WTC11 (cell line): ENCODE results near the gene OVAAL. TPM values are rescaled to one million over a fixed set of nuclear protein-coding genes. Genes with fewer than 3 reads are reported as not detected.

Source experiments
- ATAC-seq: fragments of 200-7000 bp; cut with Tn5 transposase; 2 replicates; pipeline ENCODE4 v1.10.0; 2021; ENCODE audit warnings: mild to moderate bottlenecking, moderate library complexity
- CTCF ChIA-PET: fragments of 300-600 bp; sonication (Branson Sonifier 250); formaldehyde crosslinking; loops from one replicate; lab custom pipeline; 2021; ENCODE audit warnings: antibody characterized with exemption; lab: Charles Lee
- POLR2A ChIA-PET: fragments of 350-600 bp; sonication (Branson Sonifier 250); formaldehyde crosslinking; loops from one replicate; lab custom pipeline; 2021; ENCODE audit warnings: antibody characterized with exemption; lab: Charles Lee
- DNase-seq: peaks from one replicate; pipeline ENCODE4 v3.0.0; 2021; ENCODE audit warnings: low spot score
- H3K27ac Mint-ChIP-seq: 2 replicates; pipeline ENCODE4 v1.8.0; 2021; ENCODE audit warnings: mixed read lengths
- H3K27me3 Mint-ChIP-seq: 2 replicates; pipeline ENCODE4 v1.8.0; 2021; ENCODE audit warnings: low read depth, mild to moderate bottlenecking, moderate library complexity, mixed read lengths
- H3K36me3 Mint-ChIP-seq: 2 replicates; pipeline ENCODE4 v1.8.0; 2021; ENCODE audit warnings: mixed read lengths
- H3K4me1 Mint-ChIP-seq: 2 replicates; pipeline ENCODE4 v1.8.0; 2022; ENCODE audit warnings: mixed read lengths
- H3K4me3 Mint-ChIP-seq: 2 replicates; pipeline ENCODE4 v1.8.0; 2021; ENCODE audit warnings: mild to moderate bottlenecking, moderate library complexity, mixed read lengths
- H3K9me3 Mint-ChIP-seq: 2 replicates; pipeline ENCODE4 v1.8.0; 2021; ENCODE audit warnings: mixed read lengths
- ATF2 ChIP-seq: sonication (generic); formaldehyde crosslinking; IDR thresholded peaks from 2 replicates; pipeline ENCODE4 v1.8.1; 2022; ENCODE audit warnings: low read depth, missing genetic modification reagents, borderline replicate concordance
- CTCF ChIP-seq: fragments of 200-600 bp; IDR thresholded peaks from 2 replicates; pipeline ENCODE4 v1.8.0; 2022; ENCODE audit warnings: antibody characterized with exemption
- FOXJ3 ChIP-seq: sonication (generic); formaldehyde crosslinking; IDR thresholded peaks from 2 replicates; pipeline ENCODE4 v1.9.0; 2021; ENCODE audit warnings: missing genetic modification reagents, mild to moderate bottlenecking, borderline replicate concordance
- IRF1 ChIP-seq: sonication (generic); formaldehyde crosslinking; IDR thresholded peaks from 2 replicates; pipeline ENCODE4 v1.8.0; 2023; ENCODE audit warnings: missing genetic modification reagents
- NR2C2 ChIP-seq: sonication (generic); formaldehyde crosslinking; IDR thresholded peaks from 2 replicates; pipeline ENCODE4 v1.8.0; 2022; ENCODE audit warnings: mild to moderate bottlenecking, missing genetic modification reagents
- PREB ChIP-seq: sonication (generic); formaldehyde crosslinking; IDR thresholded peaks from 2 replicates; pipeline ENCODE4 v1.8.1; 2022; ENCODE audit warnings: mild to moderate bottlenecking, missing genetic modification reagents, moderate library complexity, borderline replicate concordance
- PRRX2 ChIP-seq: fragments of 250-450 bp; sonication (Bioruptor Pico); IDR thresholded peaks from 2 replicates; pipeline ENCODE4 v1.8.0; 2021; ENCODE audit warnings: mild to moderate bottlenecking
- STAT6 ChIP-seq: sonication (generic); formaldehyde crosslinking; conservative IDR thresholded peaks from 2 replicates; pipeline ENCODE4 v1.8.1; 2023; ENCODE audit warnings: mild to moderate bottlenecking, low read depth, missing genetic modification reagents, moderate library complexity
- TEAD4 ChIP-seq: sonication (generic); formaldehyde crosslinking; IDR thresholded peaks from 2 replicates; pipeline ENCODE4 v1.8.0; 2022; ENCODE audit warnings: mild to moderate bottlenecking, missing genetic modification reagents
- ZBTB43 ChIP-seq: sonication (generic); formaldehyde crosslinking; IDR thresholded peaks from 2 replicates; pipeline ENCODE4 v1.8.1; 2023; ENCODE audit warnings: mild to moderate bottlenecking, missing genetic modification reagents
- ZNF396 ChIP-seq: fragments of 250-450 bp; sonication (Bioruptor Pico); IDR thresholded peaks from 2 replicates; pipeline ENCODE4 v1.8.0; 2021; ENCODE audit warnings: mild to moderate bottlenecking, moderate library complexity, borderline replicate concordance
- total RNA-seq: library from RNA; stranded (reverse); gene quantifications from 3 replicates; pipeline ENCODE4 v1.2.3, GENCODE V29; 2021

The OVAAL gene
- total RNA-seq, 1 experiment from 2014 or later = not detected

- TF ChIP-seq IRF1 (no peak), STAT6 (CRISPR knock-in tag) (no peak), NR2C2 (CRISPR knock-in tag) (no peak), FOXJ3 (CRISPR knock-in tag) (no peak)
- TF ChIP-seq, all 79 proteins: peak for 0
These were observed 45.2 kb upstream of the OVAAL start (continued) for GRCh38 chr1:180513531-180513930.

- ATAC-seq (peak; percentile 23), DNase-seq (no peak)
- no peak for TF ChIP-seq PREB (CRISPR knock-in tag)
- TF ChIP-seq ATF2 (CRISPR knock-in tag) = no peak
- no peak for TF ChIP-seq TEAD4 (CRISPR knock-in tag)
- TF ChIP-seq ZNF396 = no peak
- TF ChIP-seq PRRX2 (CRISPR knock-in tag) = no peak
- TF ChIP-seq ZBTB43 (CRISPR knock-in tag) = no peak
- ChIA-PET CTCF (interaction anchor here (0.5 to 3.3 kb wide), 27 partner anchors 9 to 929 kb away, joined by 3 to 31 read pairs (median 4); partner anchors contain the start of genes ACBD6, KIAA1614 and XPR1), POLR2A (interaction anchor here (0.5 to 1.3 kb wide), 4 partner anchors 13 to 613 kb away, joined by 3 to 6 read pairs (median 4); partner anchors contain the start of gene ACBD6)
- Mint-ChIP-seq H3K4me3 (no peak overlapping the region), H3K27me3 (peaks cover 2% of the 10 kb centered on the region; the same call in 1 of the 2 replicates), H3K27ac (no peak overlapping the region), H3K36me3 (peaks cover 4% of the 10 kb centered on the region), H3K4me1 (peaks cover 32% of the 10 kb centered on the region), H3K9me3 (peaks cover 17% of the 10 kb centered on the region)
These were observed 43.4 kb upstream of the OVAAL start for GRCh38 chr1:180515364-180515763.

GRCh38 chr1:180515857-180516388 is 42.8 kb upstream of the OVAAL start:
- no peak overlapping the region for H3K4me3 Mint-ChIP-seq
- POLR2A ChIA-PET = interaction anchor here (0.5 to 1.3 kb wide), 3 partner anchors 14 to 297 kb away, joined by 3 to 5 read pairs (median 4); partner anchors contain the start of gene ACBD6
- peak; percentile 66 for DNase-seq
- peaks cover 4% of the 10 kb centered on the region for H3K36me3 Mint-ChIP-seq
- TF ChIP-seq CTCF = peak; percentile 53; the same call in 1 of the 2 replicates
- TF ChIP-seq TEAD4 (CRISPR knock-in tag) = no peak
- peak; percentile 96 for ATAC-seq
- CTCF ChIA-PET = interaction anchor here (0.5 to 3.3 kb wide), 28 partner anchors 10 to 930 kb away, joined by 3 to 31 read pairs (median 4); partner anchors contain the start of genes ACBD6, KIAA1614 and XPR1
- no peak overlapping the region for H3K27ac Mint-ChIP-seq
- no peaks in the 10 kb centered on the region; the same call in 1 of the 2 replicates for H3K27me3 Mint-ChIP-seq
- peaks cover 32% of the 10 kb centered on the region for H3K4me1 Mint-ChIP-seq
- peaks cover 12% of the 10 kb centered on the region for H3K9me3 Mint-ChIP-seq
